ENCODE results near the gene RBM8A.

The RBM8A gene

GRCh38 chr1:145871994-145872924 lies 55.0 kb downstream of the RBM8A start:
- FAIRE-seq: no peak
